Measurements from ENCODE around the gene MCM9. TPM values are rescaled to one million over a fixed set of nuclear protein-coding genes. Genes with fewer than 3 reads are reported as not detected.
A peak's percentile ranks its signal among the peaks of the same experiment; 100 is the strongest.

The MCM9 gene
- polyA plus RNA-seq, 5 donors: 15.1 to 24.4 (median 21.5) TPM

DNA sequence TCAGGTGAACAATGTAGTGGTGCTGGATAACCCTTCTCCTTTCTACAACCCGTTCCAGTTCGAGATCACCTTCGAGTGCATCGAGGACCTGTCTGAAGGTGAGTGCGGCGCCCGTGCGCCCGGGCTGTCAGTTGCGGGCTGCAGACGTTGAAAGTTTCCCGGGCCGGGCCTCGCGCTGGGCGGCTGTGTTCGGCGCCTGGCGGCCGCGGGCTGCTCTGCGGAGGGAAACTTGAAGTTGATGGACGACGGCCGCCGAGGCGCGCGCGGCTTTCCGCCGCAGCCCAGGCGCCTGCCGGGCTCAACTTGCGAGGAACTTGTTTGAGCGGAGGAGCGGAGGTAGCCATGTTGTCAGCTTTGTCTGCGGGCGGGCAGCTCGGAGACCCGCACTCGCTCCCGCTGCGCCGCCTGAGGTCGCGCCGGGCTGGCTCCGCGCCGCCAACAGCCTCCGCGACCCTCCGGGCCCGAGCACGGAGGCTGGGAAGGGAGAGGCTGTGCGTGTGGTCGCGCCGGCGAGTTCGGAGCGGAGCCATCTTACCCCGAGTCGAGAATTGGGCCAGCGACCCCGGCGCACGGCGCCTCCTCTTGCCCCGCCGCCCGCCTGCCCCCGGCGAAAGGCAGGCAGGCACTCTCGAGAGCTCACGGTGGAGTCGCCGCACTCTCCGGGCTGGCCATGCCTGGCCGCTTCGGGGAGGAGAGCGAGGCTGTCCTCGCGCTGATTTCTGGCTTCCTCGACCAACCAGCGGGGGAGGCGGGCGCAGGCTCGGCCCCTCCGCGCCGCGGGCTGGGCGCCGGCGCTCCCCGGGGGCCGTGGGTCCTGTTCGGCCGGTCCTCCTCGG lies 40.3 kb downstream of the MCM9 start:
- peak; percentile 49 to 68 for DNase-seq

DNA sequence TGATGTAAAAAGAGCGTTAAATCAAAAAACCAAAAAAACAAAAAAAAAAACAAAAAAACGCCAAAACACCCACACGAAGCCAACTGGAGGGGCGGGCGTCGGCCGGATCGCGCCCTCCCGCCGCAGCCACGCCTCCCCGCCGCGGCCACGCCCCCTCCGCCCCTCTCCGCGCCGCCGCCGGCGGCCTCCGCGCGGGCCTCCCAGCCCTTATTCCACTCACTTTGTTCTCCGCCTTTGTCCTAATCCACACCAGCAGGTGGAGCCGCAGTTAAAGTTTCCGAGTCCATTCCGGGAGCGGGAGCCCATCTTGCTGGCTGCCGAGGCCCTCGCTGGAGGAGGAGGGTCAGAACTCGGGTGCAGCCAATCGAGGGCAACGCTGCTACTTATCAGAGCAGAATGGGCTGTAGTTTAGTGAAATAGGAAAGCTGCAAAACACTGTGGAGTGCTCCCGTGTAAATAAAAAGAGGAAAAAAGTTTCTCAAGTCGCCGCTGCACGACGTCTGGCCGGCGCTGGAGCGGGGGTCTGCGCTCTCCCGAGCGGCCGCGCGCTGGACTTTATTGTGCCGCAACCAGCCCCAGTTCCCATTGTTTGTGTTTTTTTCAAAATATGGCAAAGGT lies 41.0 kb downstream of the MCM9 start, which contains the start of gene ASF1A:
Gene ASF1A, plus strand, starts transcription at position 346 of the 618 bp plus-strand sequence. Its CDS starts 262 bp downstream, at position 608.
- peak; percentile 97 to 98 for DNase-seq

DNA sequence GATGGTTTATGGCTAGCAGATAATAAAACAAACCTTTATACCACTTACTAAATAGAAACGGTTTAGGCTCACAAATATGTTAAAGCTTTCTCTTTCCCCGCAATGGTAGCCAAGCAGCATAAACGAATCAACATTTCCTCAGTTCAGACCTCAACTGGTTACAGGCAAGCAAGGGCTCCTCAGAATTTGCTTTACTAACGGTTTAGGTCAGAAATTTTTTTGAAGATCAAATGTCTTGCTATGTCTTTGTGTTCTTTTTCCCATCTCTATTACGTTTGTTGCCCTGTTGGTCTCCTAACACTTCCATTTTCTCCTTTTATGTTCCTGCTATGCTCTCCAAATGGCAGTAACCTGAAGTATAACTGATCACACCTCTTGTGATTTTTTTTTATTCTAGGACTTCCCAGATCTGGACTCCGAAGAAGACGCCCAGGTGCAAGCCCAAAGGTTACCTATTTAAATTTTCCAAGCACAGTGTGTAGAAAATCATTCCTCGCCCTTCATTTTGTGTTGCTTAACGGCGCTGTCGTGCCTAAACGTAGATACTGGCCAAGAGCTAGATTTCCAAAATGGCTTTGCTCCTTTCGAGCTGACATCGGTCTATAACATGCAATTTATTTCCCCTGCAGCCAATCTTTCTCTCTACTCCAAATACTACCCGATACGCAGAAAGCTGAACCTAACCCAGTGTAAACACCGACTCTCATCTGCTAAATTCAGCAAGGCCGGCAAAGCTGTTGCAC lies 41.7 kb downstream of the MCM9 start:
- no peak for DNase-seq

DNA sequence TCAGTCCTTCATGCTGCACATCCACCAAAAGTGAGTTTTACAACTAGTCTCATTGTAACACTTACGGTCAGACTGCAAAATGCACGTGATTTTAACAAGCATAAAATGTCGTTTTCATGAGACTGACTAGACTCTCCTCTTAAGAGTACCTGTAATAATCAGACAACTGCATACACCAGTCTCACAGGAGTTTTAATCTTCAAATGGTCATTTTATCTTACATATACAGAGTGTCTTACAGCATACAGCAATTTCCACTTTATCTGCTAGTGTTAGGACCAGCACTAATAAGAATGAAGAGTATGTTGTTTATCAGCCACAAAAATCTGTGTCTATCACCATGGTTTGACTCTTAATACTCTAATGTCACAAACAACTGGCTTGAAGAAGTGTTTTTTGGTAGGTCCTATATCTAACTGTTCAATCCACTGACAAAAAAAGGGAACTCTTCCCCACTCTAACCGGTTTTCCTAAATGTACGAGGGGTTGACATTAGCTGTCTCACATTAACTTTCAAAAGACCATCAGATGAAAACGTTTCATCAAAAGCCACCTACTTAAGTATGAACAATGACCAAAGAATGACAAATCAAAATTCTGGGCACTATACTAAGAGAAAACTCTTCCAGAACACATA lies 42.5 kb downstream of the MCM9 start:
- DNase-seq: peak; percentile 10 to 26

DNA sequence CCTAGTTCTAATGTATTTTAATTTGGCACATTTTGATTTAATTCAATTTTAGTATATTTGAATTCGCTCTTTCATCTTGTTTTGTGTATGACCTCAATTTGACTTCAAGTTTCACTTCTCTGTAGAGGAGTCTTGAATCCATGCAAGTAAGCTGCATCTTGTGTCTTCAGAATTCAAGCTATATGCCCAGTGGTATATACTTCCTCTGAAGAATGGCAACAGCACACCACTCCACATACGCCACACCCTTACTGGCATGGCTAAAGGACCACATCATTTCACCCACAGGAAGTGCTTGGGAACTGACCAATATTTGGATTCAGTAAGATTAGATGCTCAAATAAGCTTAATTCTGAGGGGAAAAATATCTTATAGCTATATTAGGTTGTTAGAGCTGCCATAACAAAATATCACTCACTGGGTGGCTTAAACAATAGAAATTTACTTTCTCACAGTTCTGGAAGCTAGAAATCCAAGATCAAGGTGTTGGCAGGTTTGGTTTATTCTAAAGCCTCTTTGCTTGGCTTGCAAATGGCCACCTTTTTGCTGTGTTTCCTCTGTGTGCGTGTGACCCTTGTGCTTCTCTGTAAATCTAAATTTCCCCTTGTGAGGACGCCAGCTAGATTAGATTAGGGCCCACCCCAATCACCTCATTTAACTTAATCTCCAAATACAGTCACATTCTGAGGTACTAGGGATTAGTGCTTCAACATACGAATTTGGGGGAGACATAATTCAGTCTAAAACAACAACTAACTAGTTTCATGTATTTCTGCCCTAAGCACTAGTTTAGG lies 43.8 kb downstream of the MCM9 start:
- no peak for DNase-seq

DNA sequence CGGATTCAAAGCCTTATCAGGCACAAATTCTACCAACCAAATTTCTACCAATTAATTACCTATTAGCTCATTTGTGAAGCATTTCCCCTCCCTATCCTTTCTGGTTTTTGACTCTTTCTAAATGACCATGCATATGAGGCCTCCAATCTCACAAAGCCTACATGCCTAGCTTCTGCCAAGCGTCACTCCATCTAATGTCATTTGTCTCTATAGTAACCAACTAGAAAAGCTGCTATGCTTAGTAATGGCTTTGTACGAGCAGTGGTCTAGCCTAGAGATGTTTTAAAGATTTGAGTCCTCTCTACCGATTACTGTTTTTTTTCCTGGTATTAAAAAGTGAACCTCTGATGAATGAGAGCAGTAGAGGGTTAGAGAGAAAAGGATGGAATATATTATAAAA lies 45.8 kb downstream of the MCM9 start:
- no peak for DNase-seq

DNA sequence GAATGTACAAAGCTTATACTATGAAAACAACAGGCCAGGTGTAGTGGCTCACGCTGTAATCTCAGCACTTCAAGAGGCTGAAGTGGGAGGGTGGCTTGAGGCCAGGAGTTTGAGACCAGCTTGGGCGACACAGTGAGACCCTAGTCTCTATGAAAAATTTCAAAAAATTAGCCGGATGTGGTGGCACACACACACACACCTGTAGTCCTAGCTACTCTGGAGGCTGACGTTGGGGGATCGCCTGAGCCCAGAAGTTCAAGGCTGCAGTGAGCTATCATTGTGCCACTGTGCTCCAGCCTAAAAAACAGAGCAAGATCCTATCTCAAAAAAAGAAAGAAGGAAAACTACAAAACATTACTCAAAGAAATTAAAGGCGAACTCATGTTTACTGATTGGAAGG lies 48.3 kb downstream of the MCM9 start:
- no peak for DNase-seq

DNA sequence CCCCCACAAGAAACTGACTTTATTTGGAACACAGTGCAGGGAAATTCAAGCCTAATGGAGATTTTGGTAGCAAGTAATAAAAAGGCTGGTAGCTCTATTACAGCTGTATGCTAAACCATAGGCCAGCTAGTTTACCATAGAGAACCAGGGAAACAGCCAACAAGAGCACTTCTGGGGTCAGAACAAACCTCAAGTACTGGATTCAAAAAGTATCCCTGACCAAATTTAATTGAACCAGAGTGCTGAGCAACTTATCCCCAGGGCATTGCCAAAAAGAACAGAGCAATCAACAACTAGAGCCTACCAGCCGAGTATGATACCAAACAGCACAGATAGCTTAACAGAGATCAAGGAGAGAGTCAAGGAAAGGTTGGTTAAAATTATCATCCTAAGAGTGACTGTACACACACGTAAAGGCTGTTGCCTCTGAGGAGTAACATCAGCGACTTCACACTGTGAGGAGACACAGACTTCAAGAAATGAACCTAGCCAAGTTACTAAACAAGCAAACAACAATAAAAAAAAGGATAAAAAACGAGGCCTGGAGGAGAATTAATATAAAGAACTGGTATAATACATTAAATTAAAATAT lies 52.5 kb downstream of the MCM9 start:
- no peak for DNase-seq

DNA sequence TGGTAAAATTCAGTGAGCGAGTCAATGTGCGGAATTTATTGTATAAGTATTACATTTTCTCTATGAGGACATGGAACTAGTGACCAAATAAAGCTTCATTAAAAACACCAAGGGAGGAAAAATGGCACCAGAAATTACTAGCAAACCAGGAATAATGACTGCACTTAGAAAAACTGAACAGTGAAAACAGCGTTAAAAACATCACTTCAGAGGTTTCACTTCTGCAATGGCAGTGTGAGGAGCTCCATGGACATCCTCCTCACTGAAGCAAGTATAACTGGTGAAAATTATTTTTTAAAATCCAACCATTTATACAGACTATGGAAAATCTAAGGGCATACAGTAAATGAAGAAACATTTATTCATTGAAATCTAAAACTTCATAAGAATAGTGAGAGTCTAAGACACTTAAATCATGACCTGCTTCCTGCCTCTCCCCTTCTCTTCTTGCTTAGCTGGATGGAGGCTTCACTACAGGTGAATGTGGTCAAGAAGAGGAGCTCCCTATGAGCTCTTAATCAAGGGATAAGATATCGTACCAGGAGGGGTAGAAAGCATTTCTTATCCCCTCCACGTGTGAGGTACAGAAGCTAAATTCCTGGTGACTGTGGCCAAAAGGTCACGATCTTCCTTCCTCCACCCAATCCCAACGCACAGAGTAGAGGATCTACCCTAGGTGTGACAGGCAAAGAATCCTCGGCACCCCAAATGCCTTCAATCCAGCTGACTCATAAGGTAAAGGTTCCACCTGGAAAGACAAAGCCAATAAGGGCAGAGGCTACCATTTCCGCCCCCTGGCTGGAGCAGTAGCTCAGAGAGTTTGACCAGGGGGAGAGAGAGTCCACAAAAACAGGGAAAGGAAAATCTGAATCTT lies 53.3 kb downstream of the MCM9 start:
- DNase-seq: no peak

DNA sequence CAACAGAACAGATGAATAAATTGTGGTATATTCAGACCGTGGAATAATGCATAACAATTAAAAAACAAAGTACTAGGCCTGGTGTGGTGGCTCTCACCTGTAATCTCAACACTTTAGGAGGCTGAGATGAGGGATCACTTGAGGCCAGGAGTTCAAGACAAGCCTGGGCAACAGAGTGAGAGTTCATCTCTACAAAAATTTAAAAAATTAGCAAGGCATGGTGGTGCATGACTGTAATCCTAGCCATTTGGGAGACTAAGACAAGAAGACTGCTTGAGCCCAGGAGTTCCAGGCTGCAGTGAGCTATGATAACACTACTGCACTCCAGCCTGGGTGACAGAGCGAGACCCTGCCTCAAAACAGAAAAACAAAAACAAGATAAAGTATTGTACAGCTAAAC lies 57.2 kb downstream of the MCM9 start:
- no peak for DNase-seq

DNA sequence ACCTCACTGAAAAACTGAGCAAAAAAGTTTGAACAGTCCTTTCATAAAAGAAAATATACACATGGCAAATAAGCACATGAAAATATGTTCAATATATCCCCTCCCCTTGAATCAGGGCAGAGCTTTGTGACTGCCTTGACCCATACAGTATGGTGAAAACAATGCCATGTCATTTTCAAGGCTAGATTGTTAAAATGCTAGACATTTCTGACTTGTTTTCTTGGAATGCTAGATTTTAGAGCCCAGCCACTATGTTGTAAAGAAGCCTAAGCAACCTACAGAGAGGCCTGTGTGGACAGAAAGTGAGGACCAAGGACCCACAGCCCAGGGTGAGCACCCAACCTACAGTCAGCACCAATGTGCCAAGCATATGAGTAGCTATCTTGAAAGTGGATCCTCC lies 58.1 kb downstream of the MCM9 start:
- no peak for DNase-seq

DNA sequence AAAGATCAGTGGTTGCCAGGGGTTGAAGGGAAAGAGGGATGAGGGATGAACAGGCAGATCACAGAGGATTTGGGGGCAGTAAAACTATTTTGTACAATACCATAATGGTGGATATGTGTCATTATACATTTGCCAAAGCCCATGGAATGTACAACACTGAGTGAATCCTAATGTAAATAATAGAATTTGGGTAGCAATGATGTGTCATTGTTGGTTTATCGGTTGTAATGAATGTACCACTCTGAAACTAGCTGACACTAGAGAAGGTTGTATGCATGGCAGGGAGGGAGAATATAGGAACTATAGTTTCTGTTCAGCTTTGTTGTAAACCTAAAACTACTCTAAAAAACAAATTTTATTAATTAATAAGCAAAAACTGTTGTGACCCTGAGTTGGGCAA lies 58.8 kb downstream of the MCM9 start:
- DNase-seq: no peak

DNA sequence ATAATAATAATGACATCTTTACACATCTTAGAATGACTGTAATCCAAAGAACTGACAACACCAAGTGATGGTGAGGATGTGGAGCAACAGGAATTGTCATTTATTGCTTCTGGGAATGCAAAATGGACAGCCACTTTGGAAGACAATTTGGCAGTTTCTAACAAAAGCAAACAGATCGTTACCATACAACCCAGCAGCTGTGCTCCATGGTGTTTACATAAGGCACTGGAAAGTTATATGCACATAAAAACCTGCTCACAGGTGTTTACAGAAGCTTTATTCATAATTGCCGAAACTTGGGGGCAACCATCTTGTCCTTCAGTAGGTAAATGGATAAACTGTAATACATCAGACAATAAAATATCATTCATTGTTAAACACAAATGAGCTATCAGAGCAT lies 59.3 kb downstream of the MCM9 start:
- no peak for DNase-seq

DNA sequence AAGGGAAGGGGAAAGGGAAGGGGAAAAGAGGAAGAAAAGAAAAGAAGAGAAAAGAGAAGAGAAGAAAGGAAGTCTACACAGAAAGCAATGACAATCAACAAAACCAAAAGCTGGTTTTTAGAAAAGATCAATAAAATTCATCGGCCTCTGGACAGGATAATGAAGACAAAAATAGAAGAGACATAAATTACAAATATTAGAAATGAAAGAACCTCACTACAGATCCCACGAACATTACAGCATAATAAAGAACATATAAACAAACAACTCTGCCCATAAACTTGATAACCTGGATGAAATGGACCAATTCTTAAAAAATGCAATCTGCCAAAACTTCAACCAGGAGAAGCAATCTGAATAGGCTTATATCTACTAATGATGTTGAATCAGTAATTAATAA lies 61.7 kb downstream of the MCM9 start:
- no peak for DNase-seq

DNA sequence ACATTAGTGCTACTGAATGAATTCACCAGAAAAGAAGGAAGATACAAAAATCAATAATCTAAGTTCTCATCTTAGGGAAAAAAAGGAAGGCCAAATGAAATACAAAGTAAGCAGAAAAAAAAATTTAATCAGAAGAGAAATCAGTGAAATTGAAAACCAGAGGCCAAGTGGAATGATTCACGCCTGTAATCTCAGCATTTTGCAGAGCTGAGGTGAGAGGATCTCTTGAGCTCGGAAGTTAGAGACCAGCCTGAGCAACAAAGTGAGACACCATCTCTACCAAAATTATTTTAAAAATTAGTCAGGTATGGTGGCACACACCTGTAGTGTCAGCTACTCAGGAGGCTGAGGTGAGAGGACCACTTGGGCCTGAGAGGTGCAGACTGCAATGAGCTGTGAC lies 62.2 kb downstream of the MCM9 start:
- DNase-seq: no peak

DNA sequence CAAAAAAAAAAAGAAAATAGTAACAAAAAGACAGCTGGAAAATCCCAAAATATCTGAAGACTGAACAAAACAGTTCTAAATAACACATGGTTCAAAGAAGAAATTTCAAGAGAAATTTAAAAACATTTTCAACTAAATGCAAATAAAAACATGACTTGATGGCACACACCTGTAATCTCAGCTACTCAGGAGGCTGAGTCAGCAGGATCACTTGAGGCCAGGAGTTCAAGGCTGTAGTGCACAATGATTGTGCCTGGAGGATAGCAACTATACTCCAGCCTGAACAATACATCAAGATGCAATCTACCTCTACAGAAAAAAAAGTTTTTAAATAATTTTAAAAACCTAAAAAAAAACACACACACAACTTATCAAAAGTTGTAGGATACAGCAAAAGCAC lies 62.6 kb downstream of the MCM9 start:
- no peak for DNase-seq

DNA sequence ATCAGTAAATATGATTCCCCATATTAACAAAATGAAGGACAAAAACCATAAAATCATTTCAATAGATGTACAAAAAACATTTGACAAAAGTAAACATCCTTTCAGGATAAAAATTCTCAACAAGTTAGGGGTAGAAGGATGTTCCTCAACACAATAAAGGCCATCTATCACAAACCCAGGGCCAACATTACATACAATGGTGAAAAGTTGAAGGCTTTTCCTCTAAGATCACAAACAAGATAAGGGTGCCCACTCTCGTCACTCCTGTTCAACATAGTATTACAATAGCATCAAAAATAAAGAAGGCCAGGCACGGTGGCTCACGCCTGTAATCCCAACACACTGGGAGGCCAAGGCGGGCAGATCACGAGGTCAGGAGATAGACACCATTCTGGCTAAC lies 63.6 kb downstream of the MCM9 start:
- DNase-seq: no peak

DNA sequence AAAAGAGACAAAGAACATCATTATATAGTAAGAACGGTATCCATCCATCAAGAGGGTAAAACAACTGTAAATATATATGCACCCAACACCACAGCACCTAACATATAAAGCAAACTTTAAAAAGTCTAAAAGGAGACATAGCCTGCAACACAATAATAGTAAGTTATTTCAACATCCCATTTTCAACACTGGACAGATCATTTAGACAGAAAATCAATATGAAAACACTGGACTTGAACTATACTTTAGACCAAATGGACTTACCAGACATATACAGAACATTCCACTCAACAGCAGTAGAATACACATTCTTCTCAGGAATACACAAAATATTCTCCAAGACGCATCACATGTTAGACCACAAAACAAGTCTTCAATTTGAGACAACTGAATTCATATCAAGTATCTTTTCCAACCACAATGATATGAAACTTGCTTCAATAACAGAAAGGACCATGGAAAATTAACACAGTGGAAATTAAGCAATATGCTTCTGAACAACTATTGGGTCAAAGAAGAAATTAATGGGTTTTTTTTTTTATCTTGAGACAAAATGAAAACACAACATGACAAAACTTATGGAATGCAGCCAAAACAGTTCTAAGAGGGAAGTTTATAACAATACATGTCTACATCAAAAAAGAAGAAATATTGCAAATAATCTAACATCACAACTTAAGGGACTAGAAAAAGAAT lies 64.9 kb downstream of the MCM9 start:
- no peak for DNase-seq

DNA sequence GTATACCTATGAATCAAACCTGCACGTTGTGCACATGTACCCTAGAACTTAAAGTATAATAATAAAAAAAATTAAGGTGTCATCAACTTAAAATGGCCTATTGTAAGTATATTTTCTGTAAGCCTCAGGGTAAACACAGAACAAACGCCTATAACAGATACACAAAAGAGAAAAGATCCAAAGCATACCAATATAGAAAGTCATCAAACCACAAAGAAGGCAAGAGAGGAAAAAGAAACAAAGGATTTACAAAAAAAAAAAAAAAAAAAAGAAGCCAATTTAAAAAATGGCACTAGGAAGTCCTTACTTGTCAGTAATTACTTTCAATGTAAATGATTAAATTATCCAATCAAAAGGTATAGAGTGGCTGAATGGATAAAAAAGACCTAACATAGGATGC lies 65.6 kb downstream of the MCM9 start:
- DNase-seq: no peak

Data from right lung (tissue), 5 donors.